GM18502 (cell line): ENCODE results near the gene KCTD10.
"Not testable (repeated sequence)": the region's sequence is repeated elsewhere in the genome, so short reads cannot be mapped to it uniquely, and the experiment has no call there.

Experiments
- ATAC-seq: cut with Tn5 transposase; IDR thresholded peaks from one replicate; pipeline ENCODE4 v1.9.1; 2021; ENCODE audit warnings: mild to moderate bottlenecking; ENCODE audit not compliant: unreplicated experiment, poor library complexity

The KCTD10 gene

GRCh38 chr12:109452489-109452888, 24.6 kb downstream of the KCTD10 start:
- ATAC-seq, result no peak

- no peak for ATAC-seq
These were observed 25.7 kb downstream of the KCTD10 start for GRCh38 chr12:109451400-109451799.

DNA sequence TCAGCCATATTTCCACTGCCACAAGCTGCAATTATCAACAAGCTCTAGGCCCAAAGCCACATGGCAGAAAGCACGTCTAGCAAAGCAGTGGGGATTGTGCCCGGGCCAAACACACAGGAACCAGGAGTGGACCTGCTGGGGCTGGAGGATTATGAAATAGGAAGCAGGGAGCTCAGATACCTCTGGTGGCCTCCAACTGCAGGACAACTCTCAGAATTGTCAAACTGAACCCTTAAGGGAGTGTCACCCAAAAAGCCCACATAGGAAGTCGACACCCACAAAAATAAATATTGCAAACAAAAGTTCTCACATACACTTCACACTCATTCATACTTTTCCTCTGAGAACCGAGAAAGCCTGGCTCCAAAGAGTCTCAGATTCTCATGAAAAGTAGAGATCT, 26.1 kb downstream of the KCTD10 start:
- ATAC-seq, result no peak

DNA sequence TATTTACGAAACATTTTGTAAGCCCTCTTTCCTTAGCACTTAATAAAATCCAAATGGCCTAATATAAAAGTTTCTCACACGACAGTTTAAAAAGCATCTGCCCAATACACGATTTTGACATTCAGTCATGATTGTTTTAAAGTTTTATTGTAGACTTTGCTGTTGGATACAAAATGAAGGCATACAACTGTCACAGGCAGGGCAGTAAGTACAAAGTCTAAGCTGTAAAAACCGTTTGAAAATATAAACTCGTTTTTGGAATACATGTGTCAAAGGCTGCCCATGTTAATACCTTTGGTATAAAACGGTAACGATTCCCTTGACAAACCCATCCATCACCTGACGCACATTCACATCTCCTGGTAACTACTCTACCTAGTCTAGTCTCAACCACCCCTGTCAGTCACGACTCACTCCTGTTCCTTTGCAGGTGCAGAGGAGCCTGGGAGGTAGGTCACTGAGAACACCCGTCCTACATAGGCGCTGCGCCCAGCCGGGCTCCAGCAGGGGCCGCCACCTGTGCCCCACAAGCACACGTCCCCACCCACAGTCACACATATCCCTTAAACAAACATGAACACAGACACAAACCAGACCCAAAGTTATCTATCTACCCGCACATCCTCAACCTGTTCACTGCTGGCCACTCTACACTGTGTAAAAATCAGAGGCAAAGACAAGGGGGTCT, 27.1 kb downstream of the KCTD10 start:
- no peak for ATAC-seq

DNA sequence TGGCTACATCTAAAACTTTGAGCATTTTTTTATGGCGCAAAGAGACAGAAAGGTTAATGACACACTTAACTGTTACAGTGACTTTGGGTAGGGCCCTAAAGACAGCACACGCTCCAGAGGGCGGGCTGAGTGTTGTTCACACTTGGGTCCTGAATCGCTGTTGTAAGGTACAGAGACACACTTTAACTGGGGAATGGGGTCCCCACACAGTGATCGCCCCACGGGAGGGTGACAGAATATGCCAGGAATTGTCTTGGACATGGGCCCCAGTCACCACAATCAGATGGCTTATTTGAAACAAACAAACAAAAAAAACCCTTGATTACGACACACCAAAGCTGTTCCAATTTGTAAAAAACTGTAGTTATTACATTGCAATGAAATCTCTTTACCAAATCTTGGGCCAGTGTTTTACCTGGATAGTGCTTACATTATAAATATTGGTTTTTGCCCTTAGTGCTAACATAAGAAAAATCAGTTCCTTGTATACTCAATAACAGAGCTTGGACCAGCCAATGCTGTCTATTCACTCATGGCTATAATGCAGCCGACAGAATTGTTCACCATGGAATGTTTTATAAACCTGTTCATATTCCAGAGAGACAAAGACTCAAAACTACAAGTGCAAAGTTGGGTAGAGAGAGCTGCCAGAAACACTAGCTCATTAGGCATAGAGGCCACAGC, 28.3 kb downstream of the KCTD10 start:
- no peak for ATAC-seq

GRCh38 chr12:109448272-109448671, 28.8 kb downstream of the KCTD10 start:
- ATAC-seq, result no peak

GRCh38 chr12:109447482-109447881, 29.6 kb downstream of the KCTD10 start:
- no peak for ATAC-seq

GRCh38 chr12:109446869-109447268, 30.2 kb downstream of the KCTD10 start:
- no peak for ATAC-seq

GRCh38 chr12:109445191-109445609, 31.9 kb downstream of the KCTD10 start:
- no peak for ATAC-seq

DNA sequence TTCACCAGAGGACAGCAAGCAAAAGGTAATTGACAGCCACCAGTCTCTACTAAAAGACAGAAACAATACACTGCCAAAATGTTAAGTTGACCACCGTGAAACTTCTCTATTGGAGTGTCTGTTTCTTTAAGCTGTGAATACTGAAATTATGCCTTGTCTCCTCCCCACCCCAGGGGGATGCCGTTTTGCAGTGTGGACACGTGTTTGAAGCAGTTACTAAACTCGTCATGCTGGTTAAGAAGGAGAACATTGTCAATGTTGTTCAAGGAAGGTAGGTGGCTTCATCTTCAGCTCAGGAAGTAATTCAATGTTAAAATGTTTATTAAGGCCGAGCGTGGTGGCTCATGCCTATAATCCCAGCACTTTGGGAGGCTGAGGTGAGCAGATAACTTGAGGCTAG, 32.8 kb downstream of the KCTD10 start:
- no peak for ATAC-seq

- ATAC-seq, result no peak
These were observed 33.3 kb downstream of the KCTD10 start for GRCh38 chr12:109443794-109444193.

DNA sequence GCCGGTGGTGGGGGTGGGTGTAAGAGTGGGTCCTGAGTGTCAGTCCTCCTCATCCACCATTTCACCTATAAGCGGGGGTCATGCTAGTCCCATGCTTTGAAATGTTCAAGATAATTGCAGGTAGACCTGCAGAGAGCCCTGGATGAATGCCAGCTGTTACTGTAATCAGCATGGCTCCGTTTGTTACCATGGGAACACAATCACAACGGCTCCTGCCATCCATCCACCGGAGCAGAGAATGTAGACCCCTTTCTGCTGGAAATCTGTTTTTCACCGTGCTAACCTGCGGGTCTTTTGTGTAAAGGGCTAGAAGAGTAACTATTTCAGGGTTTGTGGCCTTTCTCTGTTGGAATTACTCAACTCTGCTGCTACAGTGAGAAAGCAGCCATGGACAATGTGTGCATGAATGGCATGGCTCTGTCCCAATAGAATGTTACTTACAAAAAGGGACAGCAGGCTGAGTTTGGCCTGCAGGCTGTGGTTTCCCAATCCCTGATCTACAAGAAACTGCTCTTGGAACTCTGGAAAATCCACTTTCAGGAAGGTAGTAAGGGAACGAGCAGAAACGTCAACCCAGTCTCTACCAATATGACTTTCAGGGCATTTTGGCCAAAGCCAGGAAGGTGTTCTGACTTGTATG, 36.1 kb downstream of the KCTD10 start:
- no peak for ATAC-seq

DNA sequence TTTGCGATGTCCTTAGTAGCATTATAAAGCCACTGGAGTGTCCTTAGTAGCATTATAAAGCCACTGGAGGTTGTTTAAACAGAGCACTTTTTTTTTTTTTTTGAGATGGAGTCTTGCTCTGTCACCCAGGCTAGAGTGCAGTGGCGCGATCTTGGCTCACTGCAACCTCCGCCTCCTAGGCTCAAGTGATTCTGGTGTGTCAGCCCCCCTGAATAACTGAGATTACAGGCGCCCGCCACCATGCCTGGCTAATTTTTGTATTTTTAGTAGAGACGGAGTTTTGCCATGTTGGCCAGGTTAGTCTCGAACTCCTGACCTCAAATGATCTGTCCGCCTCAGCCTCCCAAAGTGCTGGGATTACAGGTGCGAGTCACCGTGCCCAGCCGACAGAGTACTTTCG, 37.1 kb downstream of the KCTD10 start:
- not testable (repeated sequence) for ATAC-seq

- ATAC-seq, result no peak
These were observed 37.9 kb downstream of the KCTD10 start for GRCh38 chr12:109439181-109439580.

- no peak for ATAC-seq
These were observed 40.9 kb downstream of the KCTD10 start for GRCh38 chr12:109436188-109436560.

DNA sequence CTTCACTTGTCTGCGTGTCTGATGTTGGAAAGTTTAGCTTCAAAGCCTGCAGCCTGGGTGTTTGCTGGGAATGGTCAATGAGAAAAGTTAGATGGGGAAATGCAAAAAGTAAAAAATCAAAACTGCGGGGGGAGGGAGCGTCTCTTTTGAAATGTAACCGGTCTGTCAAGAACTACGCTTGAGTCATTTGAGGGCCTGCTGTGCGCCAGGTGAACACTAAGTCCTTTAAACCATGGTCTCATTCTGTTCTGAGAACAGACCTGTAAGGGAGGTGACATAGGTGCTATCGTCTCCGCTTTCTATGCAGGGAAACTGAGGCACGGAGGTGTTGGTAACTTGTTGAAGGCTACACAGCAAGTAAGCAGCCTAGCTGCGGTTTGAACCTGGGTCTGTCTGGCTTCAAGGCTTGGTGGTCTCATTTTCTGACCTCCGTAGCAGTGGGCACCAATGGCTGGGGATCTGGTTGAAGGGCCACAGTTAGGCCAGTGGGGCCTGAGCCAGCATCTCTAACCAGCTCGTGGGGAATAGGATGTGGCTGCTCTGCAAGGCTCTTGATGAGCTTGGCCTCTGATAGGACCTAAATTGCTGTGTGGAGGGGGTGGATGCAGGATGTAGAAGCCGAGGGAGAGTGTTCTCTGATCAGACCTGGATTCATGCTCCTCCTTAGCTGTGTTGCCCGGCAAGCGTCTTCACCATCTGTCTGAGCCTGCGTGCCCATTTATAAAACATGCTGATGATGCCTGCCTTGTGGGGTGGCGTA, 41.5 kb downstream of the KCTD10 start:
- ATAC-seq, result no peak

DNA sequence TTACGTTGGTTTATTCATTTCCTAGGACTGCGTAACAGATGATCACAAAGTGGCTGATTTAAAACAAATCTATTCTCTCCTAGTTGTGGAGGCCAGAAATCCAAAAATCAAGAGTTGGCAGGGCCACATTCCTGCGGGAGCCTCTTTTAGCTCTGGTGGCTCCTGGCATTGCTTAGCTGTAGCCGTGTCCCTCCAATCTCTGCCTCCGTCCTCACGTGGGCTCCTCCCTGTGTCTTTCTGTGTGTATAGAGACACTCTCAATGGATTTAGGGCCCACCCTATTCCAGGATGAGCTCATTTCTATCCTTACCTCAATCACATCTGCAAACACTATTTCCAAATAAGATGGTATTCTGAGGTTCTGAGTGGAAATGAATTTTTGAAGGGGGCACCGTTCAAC, 42.5 kb downstream of the KCTD10 start:
- ATAC-seq, result no peak

- no peak for ATAC-seq
These were observed 43.5 kb downstream of the KCTD10 start for GRCh38 chr12:109433618-109434017.

DNA sequence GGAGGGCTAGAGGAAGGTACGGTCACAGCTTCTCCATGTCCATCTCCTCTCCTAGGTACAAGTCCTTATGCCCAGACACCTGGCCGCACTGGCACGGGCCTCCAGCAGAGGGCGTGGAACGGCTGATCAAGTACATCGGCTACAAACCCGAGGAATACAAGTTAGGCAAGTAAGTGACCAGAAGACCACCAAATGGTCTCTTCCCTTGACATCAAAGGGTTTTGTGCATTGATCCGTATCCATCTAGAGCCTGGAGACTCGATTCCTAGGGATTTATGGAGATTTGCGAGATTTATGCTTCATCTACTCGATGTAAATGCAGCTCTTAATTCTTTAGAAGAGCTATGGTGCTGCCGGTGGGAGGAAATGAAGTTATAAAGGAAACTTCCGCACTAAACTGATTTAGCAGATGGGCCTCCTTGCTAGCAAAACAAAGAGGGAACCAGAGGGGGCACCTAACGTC, 44.2 kb downstream of the KCTD10 start:
- no peak for ATAC-seq

GRCh38 chr12:109432431-109432830, 44.7 kb downstream of the KCTD10 start:
- ATAC-seq, result no peak

DNA sequence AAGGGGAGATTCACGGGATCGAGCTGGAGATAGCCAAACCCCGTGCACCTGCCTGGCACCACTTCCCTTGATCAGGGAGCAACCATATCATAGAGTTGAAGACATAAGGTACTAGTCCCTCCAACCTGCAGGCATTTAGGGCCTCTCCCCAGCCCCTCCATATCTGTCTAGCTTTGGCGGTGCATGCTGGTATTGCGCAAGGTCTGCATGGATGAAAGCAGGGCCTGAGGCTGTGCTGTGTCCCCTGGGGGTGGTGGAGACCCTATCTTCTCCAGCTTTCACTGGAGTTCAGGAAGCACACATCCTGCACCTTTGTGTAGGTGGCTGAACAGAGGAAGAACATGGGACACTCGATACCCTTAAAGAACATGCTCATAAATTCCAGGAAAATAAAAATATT, 46.9 kb downstream of the KCTD10 start:
- ATAC-seq, result no peak
